HL-60 (cell line): Measurements from ENCODE around the gene RABGAP1L.

Experiments
- CTCF ChIP-seq: IDR thresholded peaks from one replicate; pipeline ENCODE4 v1.5.1; 2011; ENCODE audit warnings: low read length, control low read depth, inconsistent platforms; ENCODE audit not compliant: insufficient read depth
- POLR2AphosphoS5 ChIP-seq: IDR thresholded peaks from 2 replicates; pipeline ENCODE4 v1.6.1; 2012; ENCODE audit warnings: low read depth

- TF ChIP-seq CTCF (no peak), POLR2AphosphoS5 (no peak)
Measured at GRCh38 chr1:174657411-174657810, 498.1 kb downstream of the RABGAP1L start.
